HG03439 (cell line): ENCODE data around the gene SNX25.
"Not testable (repeated sequence)": the region's sequence is repeated elsewhere in the genome, so short reads cannot be mapped to it uniquely, and the experiment has no call there.

Source experiments
- ATAC-seq: cut with Tn5 transposase; IDR thresholded peaks from one replicate; pipeline ENCODE4 v1.9.1; 2021; ENCODE audit warnings: mild to moderate bottlenecking, moderate library complexity; ENCODE audit not compliant: unreplicated experiment

SNX25 gene

GRCh38 chr4:185229021-185229818 is 19.8 kb downstream of the SNX25 start:
- no peak for ATAC-seq

- ATAC-seq = no peak
These were observed 23.0 kb downstream of the SNX25 start for GRCh38 chr4:185232370-185232769.

GRCh38 chr4:185235119-185235842 is 25.9 kb downstream of the SNX25 start:
- ATAC-seq = no peak

GRCh38 chr4:185235843-185236503 is 26.6 kb downstream of the SNX25 start:
- no peak for ATAC-seq

- ATAC-seq = no peak
These were observed 27.8 kb downstream of the SNX25 start for GRCh38 chr4:185237175-185237574.

GRCh38 chr4:185238215-185238681 is 28.9 kb downstream of the SNX25 start:
- no peak for ATAC-seq

- ATAC-seq = no peak
These were observed 29.4 kb downstream of the SNX25 start for GRCh38 chr4:185238750-185239149.

GRCh38 chr4:185240486-185240885 is 31.1 kb downstream of the SNX25 start:
- not testable (repeated sequence) for ATAC-seq

- no peak for ATAC-seq
These were observed 33.5 kb downstream of the SNX25 start for GRCh38 chr4:185242749-185243533.

- no peak for ATAC-seq
These were observed 34.5 kb downstream of the SNX25 start for GRCh38 chr4:185243879-185244278.

- ATAC-seq = no peak
These were observed 35.4 kb downstream of the SNX25 start for GRCh38 chr4:185244763-185245162.

- ATAC-seq = no peak
These were observed 37.1 kb downstream of the SNX25 start for GRCh38 chr4:185246453-185246852.

- ATAC-seq = no peak
These were observed 37.8 kb downstream of the SNX25 start for GRCh38 chr4:185247151-185247550.

GRCh38 chr4:185248393-185249039 is 39.1 kb downstream of the SNX25 start:
- no peak for ATAC-seq

GRCh38 chr4:185249105-185249504 is 39.7 kb downstream of the SNX25 start:
- ATAC-seq = no peak

- no peak for ATAC-seq
These were observed 45.0 kb downstream of the SNX25 start for GRCh38 chr4:185254434-185254833.

GRCh38 chr4:185255868-185256267 is 46.5 kb downstream of the SNX25 start:
- no peak for ATAC-seq

GRCh38 chr4:185256446-185256845 is 47.0 kb downstream of the SNX25 start:
- no peak for ATAC-seq

GRCh38 chr4:185257086-185257485 is 47.7 kb downstream of the SNX25 start:
- ATAC-seq = no peak

GRCh38 chr4:185257694-185258093 is 48.3 kb downstream of the SNX25 start:
- no peak for ATAC-seq
